ENCODE measurements around the gene HEPN1. TPM values are rescaled to one million over a fixed set of nuclear protein-coding genes. Genes with fewer than 3 reads are reported as not detected.

Gene HEPN1
- polyA plus RNA-seq, 1 donor from 2014 or later = not detected

DNA sequence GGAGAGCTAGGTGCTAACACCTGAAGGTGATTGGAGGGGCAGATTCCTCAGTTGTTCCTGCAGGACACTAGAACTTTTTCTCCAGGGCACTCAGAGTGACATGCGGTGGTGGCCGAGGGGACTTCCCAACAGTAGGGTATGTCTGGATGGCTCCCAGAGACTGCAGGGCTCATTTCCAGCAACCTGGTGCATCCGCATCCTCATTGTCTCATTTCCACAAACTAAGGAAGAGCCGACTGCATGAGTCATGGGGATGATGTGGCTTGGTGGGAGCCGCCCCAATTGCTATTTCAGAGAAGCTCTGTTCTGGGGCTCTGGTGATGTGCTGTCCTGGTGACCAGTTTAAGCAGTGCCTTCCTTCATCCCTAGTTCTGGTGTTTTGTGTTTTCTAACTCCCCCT lies 18.6 kb upstream of the HEPN1 start:
- H3K4me3 ChIP-seq (ENCODE audit: low read length) = no peak overlapping the region
- H3F3A ChIP-seq (ENCODE audit: insufficient read depth, low read length, poor library complexity, severe bottlenecking) = no peaks in the 10 kb centered on the region
- no peaks in the 10 kb centered on the region for H3K9me3 ChIP-seq (ENCODE audit: low read length)
- H3K27me3 ChIP-seq (ENCODE audit: insufficient read depth, low read depth, low read length) = no peaks in the 10 kb centered on the region
- H3K4me2 ChIP-seq (ENCODE audit: low read length) = no peak overlapping the region
- no peak overlapping the region for H2AFZ ChIP-seq (ENCODE audit: low read depth, low read length)
- H3K9ac ChIP-seq (ENCODE audit: low read length) = no peak overlapping the region
- H3K36me3 ChIP-seq (ENCODE audit: insufficient read depth, low read length) = no peaks in the 10 kb centered on the region
- no peaks in the 10 kb centered on the region for H3K9me2 ChIP-seq (ENCODE audit: insufficient read depth, low read length)
- TF ChIP-seq RAD21 (conservative IDR thresholded peaks at IDR 0.05) = no peak
- TF ChIP-seq, protein P1, sequence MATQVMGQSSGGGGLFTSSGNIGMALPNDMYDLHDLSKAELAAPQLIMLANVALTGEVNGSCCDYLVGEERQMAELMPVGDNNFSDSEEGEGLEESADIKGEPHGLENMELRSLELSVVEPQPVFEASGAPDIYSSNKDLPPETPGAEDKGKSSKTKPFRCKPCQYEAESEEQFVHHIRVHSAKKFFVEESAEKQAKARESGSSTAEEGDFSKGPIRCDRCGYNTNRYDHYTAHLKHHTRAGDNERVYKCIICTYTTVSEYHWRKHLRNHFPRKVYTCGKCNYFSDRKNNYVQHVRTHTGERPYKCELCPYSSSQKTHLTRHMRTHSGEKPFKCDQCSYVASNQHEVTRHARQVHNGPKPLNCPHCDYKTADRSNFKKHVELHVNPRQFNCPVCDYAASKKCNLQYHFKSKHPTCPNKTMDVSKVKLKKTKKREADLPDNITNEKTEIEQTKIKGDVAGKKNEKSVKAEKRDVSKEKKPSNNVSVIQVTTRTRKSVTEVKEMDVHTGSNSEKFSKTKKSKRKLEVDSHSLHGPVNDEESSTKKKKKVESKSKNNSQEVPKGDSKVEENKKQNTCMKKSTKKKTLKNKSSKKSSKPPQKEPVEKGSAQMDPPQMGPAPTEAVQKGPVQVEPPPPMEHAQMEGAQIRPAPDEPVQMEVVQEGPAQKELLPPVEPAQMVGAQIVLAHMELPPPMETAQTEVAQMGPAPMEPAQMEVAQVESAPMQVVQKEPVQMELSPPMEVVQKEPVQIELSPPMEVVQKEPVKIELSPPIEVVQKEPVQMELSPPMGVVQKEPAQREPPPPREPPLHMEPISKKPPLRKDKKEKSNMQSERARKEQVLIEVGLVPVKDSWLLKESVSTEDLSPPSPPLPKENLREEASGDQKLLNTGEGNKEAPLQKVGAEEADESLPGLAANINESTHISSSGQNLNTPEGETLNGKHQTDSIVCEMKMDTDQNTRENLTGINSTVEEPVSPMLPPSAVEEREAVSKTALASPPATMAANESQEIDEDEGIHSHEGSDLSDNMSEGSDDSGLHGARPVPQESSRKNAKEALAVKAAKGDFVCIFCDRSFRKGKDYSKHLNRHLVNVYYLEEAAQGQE (IDR thresholded peaks at IDR 0.05; ENCODE audit: borderline replicate concordance) = no peak
- TF ChIP-seq, protein P2, sequence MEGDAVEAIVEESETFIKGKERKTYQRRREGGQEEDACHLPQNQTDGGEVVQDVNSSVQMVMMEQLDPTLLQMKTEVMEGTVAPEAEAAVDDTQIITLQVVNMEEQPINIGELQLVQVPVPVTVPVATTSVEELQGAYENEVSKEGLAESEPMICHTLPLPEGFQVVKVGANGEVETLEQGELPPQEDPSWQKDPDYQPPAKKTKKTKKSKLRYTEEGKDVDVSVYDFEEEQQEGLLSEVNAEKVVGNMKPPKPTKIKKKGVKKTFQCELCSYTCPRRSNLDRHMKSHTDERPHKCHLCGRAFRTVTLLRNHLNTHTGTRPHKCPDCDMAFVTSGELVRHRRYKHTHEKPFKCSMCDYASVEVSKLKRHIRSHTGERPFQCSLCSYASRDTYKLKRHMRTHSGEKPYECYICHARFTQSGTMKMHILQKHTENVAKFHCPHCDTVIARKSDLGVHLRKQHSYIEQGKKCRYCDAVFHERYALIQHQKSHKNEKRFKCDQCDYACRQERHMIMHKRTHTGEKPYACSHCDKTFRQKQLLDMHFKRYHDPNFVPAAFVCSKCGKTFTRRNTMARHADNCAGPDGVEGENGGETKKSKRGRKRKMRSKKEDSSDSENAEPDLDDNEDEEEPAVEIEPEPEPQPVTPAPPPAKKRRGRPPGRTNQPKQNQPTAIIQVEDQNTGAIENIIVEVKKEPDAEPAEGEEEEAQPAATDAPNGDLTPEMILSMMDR (IDR thresholded peaks at IDR 0.05; ENCODE audit: poor library complexity, severe bottlenecking) = no peak
- no peak for TF ChIP-seq MXI1 (conservative IDR thresholded peaks at IDR 0.05; ENCODE audit: poor library complexity, severe bottlenecking)
- TF ChIP-seq EZH2 (IDR thresholded peaks at IDR 0.05; ENCODE audit: borderline replicate concordance, insufficient read depth, low read length, poor library complexity, severe bottlenecking) = no peak
- TF ChIP-seq EP300 (conservative IDR thresholded peaks at IDR 0.05; ENCODE audit: poor library complexity, severe bottlenecking) = no peak
- TF ChIP-seq SMC3 (conservative IDR thresholded peaks at IDR 0.05; ENCODE audit: poor library complexity) = no peak
- TF ChIP-seq TAF1 (IDR thresholded peaks at IDR 0.05; ENCODE audit: low read depth) = no peak
- H4K20me1 ChIP-seq (ENCODE audit: insufficient read depth) = no peaks in the 10 kb centered on the region
- no peaks in the 10 kb centered on the region for H3K79me2 ChIP-seq (replicated peaks; ENCODE audit: insufficient read depth, low read length)
- H3K27ac ChIP-seq (ENCODE audit: low read length) = no peak overlapping the region

DNA sequence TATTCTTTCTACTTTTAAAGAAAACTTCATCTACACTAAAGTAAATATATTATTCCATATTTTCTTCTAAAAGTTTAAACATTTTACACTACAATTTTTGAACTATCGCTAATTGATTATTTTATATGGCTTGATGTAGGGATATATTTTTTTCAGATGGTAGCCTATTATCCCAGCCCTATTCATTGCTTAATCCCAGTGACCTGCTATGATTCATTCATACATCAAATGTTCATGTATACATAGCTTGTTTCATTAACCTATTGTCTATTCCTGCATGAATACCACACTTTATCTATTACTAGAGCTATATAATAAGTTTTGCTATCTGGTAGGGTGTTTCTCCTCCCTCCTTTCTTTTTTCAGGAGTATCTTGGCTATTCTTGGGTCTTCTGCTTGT lies 16.4 kb upstream of the HEPN1 start:
- no peak overlapping the region for H3K4me2 ChIP-seq (ENCODE audit: low read length)
- H3K9me3 ChIP-seq (ENCODE audit: low read length) = no peaks in the 10 kb centered on the region
- no peaks in the 10 kb centered on the region for H3K36me3 ChIP-seq (ENCODE audit: insufficient read depth, low read length)
- no peaks in the 10 kb centered on the region for H3K27me3 ChIP-seq (ENCODE audit: insufficient read depth, low read depth, low read length)
- TF ChIP-seq RAD21 (conservative IDR thresholded peaks at IDR 0.05) (no peak), MXI1 (conservative IDR thresholded peaks at IDR 0.05; ENCODE audit: poor library complexity, severe bottlenecking) (no peak), EP300 (conservative IDR thresholded peaks at IDR 0.05; ENCODE audit: poor library complexity, severe bottlenecking) (no peak), POLR2AphosphoS5 (IDR thresholded peaks at IDR 0.05) (no peak), TAF1 (IDR thresholded peaks at IDR 0.05; ENCODE audit: low read depth) (no peak), EZH2 (IDR thresholded peaks at IDR 0.05; ENCODE audit: borderline replicate concordance, insufficient read depth, low read length, poor library complexity, severe bottlenecking) (no peak), SMC3 (conservative IDR thresholded peaks at IDR 0.05; ENCODE audit: poor library complexity) (no peak)
- TF ChIP-seq, protein P2 (IDR thresholded peaks at IDR 0.05; ENCODE audit: poor library complexity, severe bottlenecking) = no peak
- TF ChIP-seq, protein P1 (IDR thresholded peaks at IDR 0.05; ENCODE audit: borderline replicate concordance) = no peak
- H4K20me1 ChIP-seq (ENCODE audit: insufficient read depth) = no peaks in the 10 kb centered on the region
- H2AFZ ChIP-seq (ENCODE audit: low read depth, low read length) = no peak overlapping the region
- no peaks in the 10 kb centered on the region for H3K9me2 ChIP-seq (ENCODE audit: insufficient read depth, low read length)
- H3K27ac ChIP-seq (ENCODE audit: low read length) = no peak overlapping the region
- no peaks in the 10 kb centered on the region for H3F3A ChIP-seq (ENCODE audit: insufficient read depth, low read length, poor library complexity, severe bottlenecking)
- H3K9ac ChIP-seq (ENCODE audit: low read length) = no peak overlapping the region
- no peak overlapping the region for H3K4me3 ChIP-seq (ENCODE audit: low read length)
- no peaks in the 10 kb centered on the region for H3K79me2 ChIP-seq (replicated peaks; ENCODE audit: insufficient read depth, low read length)
